Activated CD8-positive, alpha-beta T cell treated with anti-CD3 and anti-CD28 coated beads for 36 hours (primary cell): Measurements from ENCODE around the gene RPRD1A. TPM values are rescaled to one million over a fixed set of nuclear protein-coding genes. Genes with fewer than 3 reads are reported as not detected.

Source experiments
- ATAC-seq: fragments of 200-7000 bp; cut with Tn5 transposase; one replicate; pipeline ENCODE4 v1.10.0; 2021; ENCODE audit warnings: mild to moderate bottlenecking, moderate library complexity
- CTCF ChIA-PET: fragments of 350-600 bp; sonication (Branson Sonifier 250); formaldehyde crosslinking; loops from one replicate; lab custom pipeline; 2021; ENCODE audit warnings: antibody characterized with exemption; lab: Charles Lee
- POLR2A ChIA-PET: fragments of 350-600 bp; sonication (Branson Sonifier 250); formaldehyde crosslinking; loops from one replicate; lab custom pipeline; 2021; ENCODE audit warnings: antibody characterized with exemption; lab: Charles Lee
- DNase-seq: peaks from one replicate; pipeline ENCODE4 v3.0.0-alpha.2; 2020
- H3K27ac Mint-ChIP-seq: one replicate; pipeline ENCODE4 v1.8.0; 2021; ENCODE audit warnings: mild to moderate bottlenecking, mixed read lengths
- H3K27me3 Mint-ChIP-seq: one replicate; pipeline ENCODE4 v1.8.0; 2021; ENCODE audit warnings: mixed read lengths
- H3K36me3 Mint-ChIP-seq: one replicate; pipeline ENCODE4 v1.8.0; 2021; ENCODE audit warnings: low read depth, mixed read lengths
- H3K4me1 Mint-ChIP-seq: one replicate; pipeline ENCODE4 v1.8.0; 2021; ENCODE audit warnings: low read depth, mixed read lengths
- H3K4me3 Mint-ChIP-seq: one replicate; pipeline ENCODE4 v1.8.0; 2021; ENCODE audit warnings: mild to moderate bottlenecking, moderate library complexity, mixed read lengths
- H3K9me3 Mint-ChIP-seq: one replicate; pipeline ENCODE4 v1.8.0; 2021; ENCODE audit warnings: mixed read lengths
- CTCF ChIP-seq: fragments of 200-600 bp; IDR thresholded peaks from one replicate; pipeline ENCODE4 v1.8.0; 2022; ENCODE audit warnings: antibody characterized with exemption, mild to moderate bottlenecking
- intact Hi-C: fragments of 100-400 bp; cut with micrococcal nuclease; formaldehyde crosslinking; loops from one replicate; pipeline ENCODE4 v1.10.0; 2022
- total RNA-seq, 2 experiments: library from RNA; stranded (reverse); gene quantifications; one replicate each; pipeline ENCODE4 v1.2.3, GENCODE V29; 2021

The RPRD1A gene
- total RNA-seq, 2 experiments from 2014 or later: 29.4 to 31.9 TPM

- intact Hi-C loops: no loop called here
- H3K27ac Mint-ChIP-seq: no peak overlapping the region
- CTCF ChIA-PET: interaction anchor here (1.4 to 7.0 kb wide), 2 partner anchors 191 to 562 kb away, joined by 4 to 56 read pairs; no protein-coding TSS in a partner anchor
- no peak for TF ChIP-seq CTCF
- peaks cover 5% of the 10 kb centered on the region for H3K4me1 Mint-ChIP-seq
- no peaks in the 10 kb centered on the region for H3K36me3 Mint-ChIP-seq
- no peak overlapping the region for H3K4me3 Mint-ChIP-seq
- no peaks in the 10 kb centered on the region for H3K9me3 Mint-ChIP-seq
- ATAC-seq: no peak
- POLR2A ChIA-PET: no interaction called here
- peaks cover 15% of the 10 kb centered on the region for H3K27me3 Mint-ChIP-seq
- no peak for DNase-seq
Observed at GRCh38 chr18:35948080-35948479, 119.3 kb downstream of the RPRD1A start.

- ChIA-PET CTCF (interaction anchor here (4.7 kb wide), 1 partner anchor 8 kb away, joined by 22 read pairs; no protein-coding TSS in a partner anchor), POLR2A (no interaction called here)
- TF ChIP-seq CTCF: no peak
- H3K9me3 Mint-ChIP-seq: no peaks in the 10 kb centered on the region
- ATAC-seq (no peak), DNase-seq (no peak)
- H3K27me3 Mint-ChIP-seq: no peaks in the 10 kb centered on the region
- intact Hi-C loops: no loop called here
- no peak overlapping the region for H3K4me3 Mint-ChIP-seq
- no peak overlapping the region for H3K27ac Mint-ChIP-seq
- H3K36me3 Mint-ChIP-seq: no peaks in the 10 kb centered on the region
- H3K4me1 Mint-ChIP-seq: no peaks in the 10 kb centered on the region
Observed at GRCh38 chr18:35942661-35943060, 124.7 kb downstream of the RPRD1A start.

GRCh38 chr18:35942133-35942532 lies 125.2 kb downstream of the RPRD1A start:
- intact Hi-C loops: no loop called here
- Mint-ChIP-seq H3K4me3 (no peak overlapping the region), H3K9me3 (no peaks in the 10 kb centered on the region), H3K27me3 (no peaks in the 10 kb centered on the region), H3K27ac (no peak overlapping the region), H3K4me1 (no peaks in the 10 kb centered on the region), H3K36me3 (no peaks in the 10 kb centered on the region)
- DNase-seq (no peak), ATAC-seq (no peak)
- ChIA-PET POLR2A (no interaction called here), CTCF (interaction anchor here (4.7 kb wide), 1 partner anchor 9 kb away, joined by 22 read pairs; no protein-coding TSS in a partner anchor)
- TF ChIP-seq CTCF: no peak

- ATAC-seq (no peak), DNase-seq (no peak)
- no peak for TF ChIP-seq CTCF
- Mint-ChIP-seq H3K27ac (no peak overlapping the region), H3K36me3 (no peaks in the 10 kb centered on the region), H3K4me1 (no peaks in the 10 kb centered on the region), H3K4me3 (no peak overlapping the region), H3K9me3 (no peaks in the 10 kb centered on the region), H3K27me3 (no peaks in the 10 kb centered on the region)
- intact Hi-C loops: no loop called here
- CTCF ChIA-PET: interaction anchor here (4.7 kb wide), 1 partner anchor 10 kb away, joined by 22 read pairs; no protein-coding TSS in a partner anchor
- POLR2A ChIA-PET: no interaction called here
Observed at GRCh38 chr18:35941299-35941698, 126.1 kb downstream of the RPRD1A start.

Other genes starting within 250 kb of the RPRD1A start
- 10 to 100 TPM; 20.6 to 20.8 TPM for gene SLC39A6, start 61.8 kb upstream of the RPRD1A start, total RNA-seq
- 100 to 1,000 TPM in 1 of 2 experiments, 10 to 100 TPM in 1; 98.8 to 105 TPM for gene ELP2, start 62.3 kb upstream of the RPRD1A start, total RNA-seq
- under 1 TPM; 0.13 to 0.18 TPM for gene MOCOS, start 119.9 kb upstream of the RPRD1A start, total RNA-seq
- not detected for gene FHOD3, start 230.2 kb upstream of the RPRD1A start, total RNA-seq